ENCODE data around the gene SLC22A23.

GRCh38 chr6:3454273-3455010, 2.4 kb downstream of the SLC22A23 start:
- TF ChIP-seq, protein P1, sequence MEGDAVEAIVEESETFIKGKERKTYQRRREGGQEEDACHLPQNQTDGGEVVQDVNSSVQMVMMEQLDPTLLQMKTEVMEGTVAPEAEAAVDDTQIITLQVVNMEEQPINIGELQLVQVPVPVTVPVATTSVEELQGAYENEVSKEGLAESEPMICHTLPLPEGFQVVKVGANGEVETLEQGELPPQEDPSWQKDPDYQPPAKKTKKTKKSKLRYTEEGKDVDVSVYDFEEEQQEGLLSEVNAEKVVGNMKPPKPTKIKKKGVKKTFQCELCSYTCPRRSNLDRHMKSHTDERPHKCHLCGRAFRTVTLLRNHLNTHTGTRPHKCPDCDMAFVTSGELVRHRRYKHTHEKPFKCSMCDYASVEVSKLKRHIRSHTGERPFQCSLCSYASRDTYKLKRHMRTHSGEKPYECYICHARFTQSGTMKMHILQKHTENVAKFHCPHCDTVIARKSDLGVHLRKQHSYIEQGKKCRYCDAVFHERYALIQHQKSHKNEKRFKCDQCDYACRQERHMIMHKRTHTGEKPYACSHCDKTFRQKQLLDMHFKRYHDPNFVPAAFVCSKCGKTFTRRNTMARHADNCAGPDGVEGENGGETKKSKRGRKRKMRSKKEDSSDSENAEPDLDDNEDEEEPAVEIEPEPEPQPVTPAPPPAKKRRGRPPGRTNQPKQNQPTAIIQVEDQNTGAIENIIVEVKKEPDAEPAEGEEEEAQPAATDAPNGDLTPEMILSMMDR (IDR thresholded peaks at IDR 0.05 in 4 of 5, conservative IDR thresholded peaks at IDR 0.05 in 1 of 5) = no peak
- no peak for TF ChIP-seq POLR2A (IDR thresholded peaks at IDR 0.05)

All from gastrocnemius medialis (tissue), 4 donors.